Heart left ventricle (tissue), 16 donors: ENCODE results near the gene MAGI1. TPM values are rescaled to one million over a fixed set of nuclear protein-coding genes. Genes with fewer than 3 reads are reported as not detected.
A peak's percentile ranks its signal among the peaks of the same experiment; 100 is the strongest.

Experiments used
- ATAC-seq, 4 donors: fragments of 200-7000 bp; cut with Tn5 transposase; one replicate each; pipeline ENCODE4 v1.9.1; 2020 to 2022; ENCODE audit warnings: moderate library complexity in 4 of 4, mild to moderate bottlenecking in 3 of 4, moderate number of reproducible peaks in 1 of 4
- DNase-seq, 5 donors: peaks; one replicate each; pipeline ENCODE4 v3.0.0-alpha.2; 2020
- H3K27ac ChIP-seq, 12 donors: fragments of 200-600 bp; sonication (generic) in 4 of 12; one replicate each; pipeline versions ENCODE4 v1.5.0 to v1.8.0; 2016 to 2022; ENCODE audit warnings: mild to moderate bottlenecking in 2 of 12
- H3K27me3 ChIP-seq, 9 donors: fragments of 200-600 bp; sonication (generic) in 2 of 9; one replicate each; pipeline versions ENCODE4 v1.5.1 to v1.8.0; 2016 to 2022; ENCODE audit warnings: mild to moderate bottlenecking in 3 of 9
- H3K36me3 ChIP-seq, 9 donors: fragments of 200-600 bp; sonication (generic) in 2 of 9; one replicate each; pipeline versions ENCODE4 v1.5.0 to v1.8.0; 2018 to 2022; ENCODE audit warnings: mild to moderate bottlenecking in 2 of 9
- H3K4me1 ChIP-seq, 12 donors: fragments of 200-600 bp; sonication (generic) in 4 of 12; one replicate each; pipeline versions ENCODE4 v1.5.0 to v1.8.0; 2016 to 2022; ENCODE audit warnings: mild to moderate bottlenecking in 3 of 12
- H3K4me3 ChIP-seq, 12 donors: fragments of 200-600 bp; sonication (generic) in 4 of 12; one replicate each; pipeline versions ENCODE4 v1.5.0 to v1.8.0; 2017 to 2022; ENCODE audit warnings: mild to moderate bottlenecking in 9 of 12, moderate library complexity in 4 of 12
- H3K9me3 ChIP-seq, 12 donors: fragments of 200-600 bp; sonication (generic) in 4 of 12; one replicate each; pipeline versions ENCODE4 v1.5.0 to v1.8.0; 2016 to 2022; ENCODE audit warnings: mild to moderate bottlenecking in 1 of 12
- POLR2A ChIP-seq, 2 donors: fragments of 450-650 bp; IDR thresholded peaks; one replicate each; pipeline ENCODE4 v1.6.1; 2017; ENCODE audit warnings: antibody characterized with exemption in 2 of 2, mild to moderate bottlenecking in 2 of 2, moderate library complexity in 2 of 2
- WGBS, 4 donors: extraction: QIAGEN DNeasy Blood & Tissue Kit in 2 of 4; methylation state at CpG; one replicate each; pipeline versions ENCODE4 v1.1.5 to v1.1.7; 2013 to 2018; 5-methylcytosine and 5-hydroxymethylcytosine counted together
- intact Hi-C, 10 donors: fragments of 100-400 bp; cut with DNase I; formaldehyde crosslinking; loops; one replicate each; pipeline versions ENCODE4 v1.11.1 to v1.14.2; 2022
- polyA plus RNA-seq, 2 donors: library from polyadenylated mRNA; stranded (reverse); fragments of 200-250 nt; gene quantifications; one replicate each; pipeline ENCODE4 v1.2.3, GENCODE V29; 2013
- total RNA-seq, 9 donors: library from RNA; depleted of rRNA in 2 of 9; stranded (reverse); fragments of >200 nt in 2 of 9; fragmentation: NEBNext Ultra II Directional in 3 of 9; extraction: Animal tissue kit (Norgen Biotek cat#: 25700) in 3 of 9; gene quantifications; one replicate each; pipeline versions ENCODE4 v1.1.0 to v1.2.4, GENCODE V29; 2016 to 2023
- TF ChIP-seq, protein P1 (sequence below), 12 donors: fragments of 200-600 bp; sonication (generic) in 4 of 12; IDR thresholded peaks; one replicate each; pipeline versions ENCODE4 v1.5.0 to v1.8.0; 2018 to 2022; ENCODE audit warnings: antibody characterized with exemption in 12 of 12, mild to moderate bottlenecking in 5 of 12
- donor health status: ischemic (EF 13 %, LVEDD 7.1; RV severe dilation, severe dysfunction).
- donor health status: healthy with polysubstance abuse.
- donor health status: DM: no; HTN: yes; CAD: no.
- donor health status: DM: no; HTN: no; CAD: no.
- donor health status: ischemic (EF 25% LVEDD 6.9; RV normal size, moderate dysfunction).
- donor health status: ischemic (EF 25% LVEDD 5.7; RV mildly dilated, moderate dysfunction).
- donor health status: healthy.
- donor health status: DM: yes; HTN: yes; CAD: no.
- donor health status: ischemic (EF 35%, LVEDD 5.7; RV mildly dilated, moderate dysfunction).
- donor health status: nonischemic (EF 11% LVEDD 7.7; RV severe dilation, severe dysfunction).
- donor health status: DM: yes; HTN: yes; CAD: no.
- donor health status: PGD.
- donor health status: ischemic (EF 29% LVEDD 5.4; RV normal size, mild dysfunction).
- donor health status: nonischemic (EF 23%, LVEDD 6.1; RV moderate dilation, normal function).

MAGI1 gene
- total and polyA plus RNA-seq, 11 donors = 18.5 to 52.1 (median 31.4) TPM

DNA sequence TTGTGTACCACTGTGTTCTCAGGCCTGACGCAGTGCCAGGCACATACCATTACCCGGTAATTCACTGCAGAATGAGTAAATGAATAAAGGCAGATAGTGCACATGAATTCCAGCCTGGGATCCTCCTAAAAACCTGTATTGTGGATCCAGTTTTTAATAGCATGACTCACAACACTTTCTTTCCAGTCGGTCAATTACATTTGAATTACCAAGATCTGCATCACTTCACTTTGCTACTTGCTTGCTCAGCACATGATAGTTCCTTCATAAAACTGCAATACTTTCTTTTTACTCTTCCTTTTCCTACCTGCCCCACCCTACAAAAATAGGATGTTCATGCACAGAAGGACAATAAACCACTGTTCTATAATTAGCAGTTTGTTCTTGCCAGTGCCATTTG, 553.8 kb downstream of the MAGI1 start:
- H3K9me3 ChIP-seq = no peaks in the 10 kb centered on the region
- WGBS, 4 donors = 27 to 54% (median 43%) methylated on average over 2 to 3 of the region's 3 CpGs
- TF ChIP-seq, protein P1, sequence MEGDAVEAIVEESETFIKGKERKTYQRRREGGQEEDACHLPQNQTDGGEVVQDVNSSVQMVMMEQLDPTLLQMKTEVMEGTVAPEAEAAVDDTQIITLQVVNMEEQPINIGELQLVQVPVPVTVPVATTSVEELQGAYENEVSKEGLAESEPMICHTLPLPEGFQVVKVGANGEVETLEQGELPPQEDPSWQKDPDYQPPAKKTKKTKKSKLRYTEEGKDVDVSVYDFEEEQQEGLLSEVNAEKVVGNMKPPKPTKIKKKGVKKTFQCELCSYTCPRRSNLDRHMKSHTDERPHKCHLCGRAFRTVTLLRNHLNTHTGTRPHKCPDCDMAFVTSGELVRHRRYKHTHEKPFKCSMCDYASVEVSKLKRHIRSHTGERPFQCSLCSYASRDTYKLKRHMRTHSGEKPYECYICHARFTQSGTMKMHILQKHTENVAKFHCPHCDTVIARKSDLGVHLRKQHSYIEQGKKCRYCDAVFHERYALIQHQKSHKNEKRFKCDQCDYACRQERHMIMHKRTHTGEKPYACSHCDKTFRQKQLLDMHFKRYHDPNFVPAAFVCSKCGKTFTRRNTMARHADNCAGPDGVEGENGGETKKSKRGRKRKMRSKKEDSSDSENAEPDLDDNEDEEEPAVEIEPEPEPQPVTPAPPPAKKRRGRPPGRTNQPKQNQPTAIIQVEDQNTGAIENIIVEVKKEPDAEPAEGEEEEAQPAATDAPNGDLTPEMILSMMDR (IDR thresholded peaks at IDR 0.05) = no peak
- no peak for TF ChIP-seq POLR2A (IDR thresholded peaks at IDR 0.05)
- ATAC-seq (peak in 3 of 4 donors; percentile 6 to 17 (median 14)), DNase-seq (no peak)
- H3K27ac ChIP-seq = peak overlapping the region; percentile 42 to 89 (median 74)
- no peaks in the 10 kb centered on the region for H3K27me3 ChIP-seq
- H3K36me3 ChIP-seq = no peaks in the 10 kb centered on the region
- H3K4me1 ChIP-seq = peaks cover 13 to 73% (median 56%) of the 10 kb centered on the region in 12 donors
- H3K4me3 ChIP-seq = no peak overlapping the region
- intact Hi-C loops = loop anchor here in 3 of 10 donors (5.0 to 10.0 kb wide), 3 partner anchors 60 to 77 kb away; no protein-coding TSS in a partner anchor

DNA sequence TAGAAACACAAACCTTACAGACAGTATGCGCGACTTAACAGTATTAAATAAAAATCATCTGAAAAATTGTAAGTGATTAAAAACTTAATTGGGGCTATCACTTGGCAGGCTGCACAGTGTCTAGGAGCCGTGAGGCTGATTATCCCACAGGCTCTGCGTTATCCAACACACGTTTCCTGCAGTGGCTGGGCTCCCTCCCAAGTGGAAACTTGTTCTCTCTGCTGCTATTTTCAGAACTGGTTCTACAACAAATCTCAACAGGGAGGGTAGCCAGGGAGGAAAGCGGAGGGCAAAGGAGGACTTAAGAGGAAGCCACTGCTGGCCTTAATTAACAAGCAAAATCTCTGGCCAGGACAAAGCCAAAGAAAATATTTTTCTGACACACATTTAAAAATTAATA, 555.2 kb downstream of the MAGI1 start:
- H3K27me3 ChIP-seq = no peaks in the 10 kb centered on the region
- H3K9me3 ChIP-seq = no peaks in the 10 kb centered on the region
- no peaks in the 10 kb centered on the region for H3K36me3 ChIP-seq
- peak overlapping the region in 1 of 12 donors; percentile 14 for H3K4me3 ChIP-seq
- intact Hi-C loops = loop anchor here in 2 of 10 donors (5.0 to 10.0 kb wide), 2 partner anchors 61 to 74 kb away; no protein-coding TSS in a partner anchor
- peak; percentile 84 to 93 (median 90) for ATAC-seq
- DNase-seq = peak; percentile 70 to 86 (median 84)
- no peak for TF ChIP-seq POLR2A (IDR thresholded peaks at IDR 0.05)
- TF ChIP-seq, protein P1 (IDR thresholded peaks at IDR 0.05) = no peak
- H3K4me1 ChIP-seq = peaks cover 13 to 76% (median 56%) of the 10 kb centered on the region in 12 donors
- WGBS, 4 donors = 6 to 14% (median 8%) methylated on average over 6 of the region's 6 CpGs
- H3K27ac ChIP-seq = peak overlapping the region in 11 of 12 donors; percentile 53 to 89 (median 76)

DNA sequence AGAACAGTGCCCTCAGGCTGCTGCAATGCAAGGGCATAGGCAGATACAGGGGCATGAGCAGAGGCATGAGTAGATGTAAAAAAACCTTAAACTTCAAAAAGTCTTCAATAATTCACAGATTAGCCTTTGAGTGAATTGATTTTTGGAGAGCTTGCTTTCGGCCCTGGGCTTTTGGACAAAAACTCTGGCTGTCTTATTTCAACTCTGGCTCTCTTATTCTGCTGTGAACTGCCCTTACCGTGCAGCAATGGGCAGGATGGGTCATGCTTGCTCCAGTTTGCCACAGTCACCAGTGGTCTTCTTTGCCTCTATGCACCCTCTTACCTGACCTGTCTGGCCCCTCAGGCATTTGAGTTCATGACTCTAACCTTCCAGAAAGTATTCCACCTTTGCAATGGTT, 555.7 kb downstream of the MAGI1 start:
- Histone ChIP-seq H3K27ac (peak overlapping the region in 11 of 12 donors; percentile 31 to 84 (median 76)), H3K9me3 (no peaks in the 10 kb centered on the region), H3K27me3 (no peaks in the 10 kb centered on the region), H3K4me3 (peak overlapping the region in 1 of 12 donors; percentile 14), H3K36me3 (no peaks in the 10 kb centered on the region), H3K4me1 (peaks cover 13 to 76% (median 56%) of the 10 kb centered on the region in 12 donors)
- ATAC-seq = peak in 3 of 4 donors; percentile 7 to 29 (median 14)
- intact Hi-C loops = loop anchor here in 2 of 10 donors (5.0 to 10.0 kb wide), 2 partner anchors 62 to 74 kb away; no protein-coding TSS in a partner anchor
- 16 to 27% (median 21%) methylated on average over 2 of the region's 2 CpGs for WGBS, 4 donors
- no peak for DNase-seq
- no peak for TF ChIP-seq POLR2A (IDR thresholded peaks at IDR 0.05)
- TF ChIP-seq, protein P1 (IDR thresholded peaks at IDR 0.05) = no peak

DNA sequence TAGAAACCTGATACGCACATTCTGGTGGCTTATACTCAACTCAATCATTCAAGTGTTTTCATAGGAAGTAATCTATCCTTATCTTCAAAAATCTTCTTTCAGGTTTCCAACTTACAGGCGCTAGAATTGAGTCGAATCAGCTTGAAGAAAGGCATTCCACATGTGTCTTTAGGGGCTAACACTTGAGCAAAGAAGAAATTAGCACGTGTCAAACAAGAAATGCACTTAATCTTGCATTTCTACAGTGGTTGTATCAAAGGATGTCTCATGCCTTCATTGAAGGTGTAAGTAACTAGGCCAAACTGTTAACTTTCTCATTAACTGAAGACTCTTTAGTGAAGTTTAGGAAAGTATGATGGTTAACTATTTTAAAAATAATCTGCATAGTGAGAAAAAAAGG, 557.6 kb downstream of the MAGI1 start:
- Histone ChIP-seq H3K27ac (no peak overlapping the region), H3K9me3 (no peaks in the 10 kb centered on the region), H3K27me3 (no peaks in the 10 kb centered on the region), H3K4me3 (no peak overlapping the region), H3K4me1 (peaks cover 13 to 60% (median 43%) of the 10 kb centered on the region in 12 donors), H3K36me3 (no peaks in the 10 kb centered on the region)
- DNase-seq (no peak), ATAC-seq (no peak)
- intact Hi-C loops = loop anchor here in 2 of 10 donors (5.0 to 10.0 kb wide), 2 partner anchors 64 to 76 kb away; no protein-coding TSS in a partner anchor
- TF ChIP-seq, protein P1 (IDR thresholded peaks at IDR 0.05) = no peak
- no peak for TF ChIP-seq POLR2A (IDR thresholded peaks at IDR 0.05)
- 69 to 77% (median 76%) methylated on average over 4 of the region's 4 CpGs for WGBS, 4 donors
